Occipital lobe (tissue), 2 donors: ENCODE measurements around the gene TRPM1. TPM values are rescaled to one million over a fixed set of nuclear protein-coding genes. Genes with fewer than 3 reads are reported as not detected.

Experiments used
- DNase-seq: peaks from one replicate; lab custom pipeline; 2025; lab: John Stamatoyannopoulos, UW
- total RNA-seq: library from RNA; depleted of rRNA; stranded (reverse); fragments of >200 nt; gene quantifications from one replicate; pipeline ENCODE4 v1.2.3, GENCODE V29; 2014

Gene TRPM1
- total RNA-seq, 1 donor from 2014 or later, result not detected

- no peak for DNase-seq
Measured at GRCh38 chr15:31020542-31020941, 81.0 kb downstream of the TRPM1 start.

GRCh38 chr15:31019986-31020385 is 81.5 kb downstream of the TRPM1 start:
- DNase-seq, result no peak

GRCh38 chr15:31017311-31017710 is 84.2 kb downstream of the TRPM1 start:
- no peak for DNase-seq

- DNase-seq, result no peak
Measured at GRCh38 chr15:31016446-31016915, 85.0 kb downstream of the TRPM1 start.

GRCh38 chr15:31014608-31014925 is 87.0 kb downstream of the TRPM1 start:
- DNase-seq, result no peak

GRCh38 chr15:31013863-31014607 is 87.5 kb downstream of the TRPM1 start:
- DNase-seq, result no peak

- DNase-seq, result no peak
Measured at GRCh38 chr15:31012455-31012854, 89.1 kb downstream of the TRPM1 start.

- no peak for DNase-seq
Measured at GRCh38 chr15:31010036-31010435, 91.5 kb downstream of the TRPM1 start.

- DNase-seq, result no peak
Measured at GRCh38 chr15:31005660-31006059, 95.9 kb downstream of the TRPM1 start.

- no peak for DNase-seq
Measured at GRCh38 chr15:31004220-31004733, 97.2 kb downstream of the TRPM1 start.

GRCh38 chr15:31001702-31002101 is 99.8 kb downstream of the TRPM1 start:
- DNase-seq, result no peak

- DNase-seq, result no peak
Measured at GRCh38 chr15:30999729-31000128, 101.8 kb downstream of the TRPM1 start.

GRCh38 chr15:30997270-30997669 is 104.3 kb downstream of the TRPM1 start:
- no peak for DNase-seq

- no peak for DNase-seq
Measured at GRCh38 chr15:30992249-30992864, 109.2 kb downstream of the TRPM1 start.

GRCh38 chr15:30991255-30992235 is 110.0 kb downstream of the TRPM1 start, which contains the start of gene MTMR10:
TSS of gene MTMR10 (minus strand) at chr15:30991628. CDS start at chr15:30991506, 122 bp downstream.
- peak; percentile 66 for DNase-seq

GRCh38 chr15:30990446-30991254 is 110.9 kb downstream of the TRPM1 start:
- DNase-seq, result no peak

GRCh38 chr15:30990036-30990435 is 111.5 kb downstream of the TRPM1 start:
- no peak for DNase-seq

GRCh38 chr15:30985081-30985531 is 116.4 kb downstream of the TRPM1 start:
- DNase-seq, result no peak

- no peak for DNase-seq
Measured at GRCh38 chr15:30984542-30984941, 117.0 kb downstream of the TRPM1 start.

- DNase-seq, result no peak
Measured at GRCh38 chr15:30984118-30984517, 117.4 kb downstream of the TRPM1 start.

GRCh38 chr15:30979457-30979856 is 122.1 kb downstream of the TRPM1 start:
- DNase-seq, result no peak
